IgD-negative memory B cell (primary cell): ENCODE measurements around the gene ITM2C. TPM values are rescaled to one million over a fixed set of nuclear protein-coding genes. Genes with fewer than 3 reads are reported as not detected.

ENCODE experiments used
- H3K27ac Mint-ChIP-seq, 3 donors: one replicate each; pipeline ENCODE4 v1.8.0; 2020 to 2022; ENCODE audit warnings: mild to moderate bottlenecking in 3 of 3, mixed read lengths in 3 of 3, moderate library complexity in 1 of 3
- H3K27me3 Mint-ChIP-seq: one replicate; pipeline ENCODE4 v1.8.0; 2021; ENCODE audit warnings: mixed read lengths
- H3K36me3 Mint-ChIP-seq: one replicate; pipeline ENCODE4 v1.8.0; 2020; ENCODE audit warnings: mild to moderate bottlenecking, mixed read lengths
- H3K4me1 Mint-ChIP-seq, 3 donors: one replicate each; pipeline ENCODE4 v1.8.0; 2020 to 2022; ENCODE audit warnings: mixed read lengths in 3 of 3, mild to moderate bottlenecking in 1 of 3
- H3K4me3 Mint-ChIP-seq, 4 donors: one replicate each; pipeline ENCODE4 v1.8.0; 2020 to 2022; ENCODE audit warnings: mild to moderate bottlenecking in 4 of 4, mixed read lengths in 4 of 4, moderate library complexity in 3 of 4
- H3K9me3 Mint-ChIP-seq, 3 donors: one replicate each; pipeline ENCODE4 v1.8.0; 2020 to 2021; ENCODE audit warnings: mixed read lengths in 3 of 3, mild to moderate bottlenecking in 1 of 3
- polyA plus RNA-seq: library from polyadenylated mRNA; unstranded; fragments of 300-500 nt; fragmentation: Illumina TruSeq; gene quantifications from one replicate; pipeline ENCODE4 v1.2.3, GENCODE V29; 2021

Gene ITM2C
- polyA plus RNA-seq, 1 donor from 2014 or later: 162 TPM

- H3K4me1 Mint-ChIP-seq: peaks cover 0 to 2% (median 0%) of the 10 kb centered on the region in 3 donors
- H3K9me3 Mint-ChIP-seq: peaks cover 3 to 8% (median 4%) of the 10 kb centered on the region in 3 donors
- H3K27me3 Mint-ChIP-seq: peaks cover 10% of the 10 kb centered on the region
- H3K36me3 Mint-ChIP-seq: peaks cover 3% of the 10 kb centered on the region
- H3K27ac Mint-ChIP-seq: no peak overlapping the region
- H3K4me3 Mint-ChIP-seq: no peak overlapping the region
Observed at GRCh38 chr2:230840301-230840700, 24.4 kb upstream of the ITM2C start.

DNA sequence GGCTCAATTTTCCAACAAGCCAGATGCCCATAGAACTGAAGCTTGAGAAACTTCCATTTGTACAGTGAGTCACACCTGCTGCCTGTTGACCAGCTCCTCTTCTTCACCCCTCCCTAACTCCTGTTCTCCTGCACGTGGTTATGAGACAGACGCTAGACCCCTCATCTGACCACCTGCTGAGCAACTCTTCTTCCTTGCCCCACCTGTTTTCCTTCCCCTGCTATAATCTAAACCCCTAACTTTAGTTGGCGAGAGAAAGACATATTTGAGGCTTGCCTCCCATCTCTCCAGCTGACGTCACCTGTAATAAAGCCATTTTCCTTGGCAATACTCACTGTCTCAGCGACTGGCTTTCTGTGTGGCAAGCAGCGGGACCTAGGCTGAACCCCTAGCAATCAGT, 22.3 kb upstream of the ITM2C start:
- peaks cover 5% of the 10 kb centered on the region for H3K36me3 Mint-ChIP-seq
- H3K9me3 Mint-ChIP-seq: peaks cover 3 to 8% (median 4%) of the 10 kb centered on the region in 3 donors
- H3K4me1 Mint-ChIP-seq: no peaks in the 10 kb centered on the region
- H3K4me3 Mint-ChIP-seq: no peak overlapping the region
- no peak overlapping the region for H3K27ac Mint-ChIP-seq
- H3K27me3 Mint-ChIP-seq: peaks cover 10% of the 10 kb centered on the region

GRCh38 chr2:230843132-230843531, 21.6 kb upstream of the ITM2C start:
- H3K27ac Mint-ChIP-seq: no peak overlapping the region
- H3K36me3 Mint-ChIP-seq: peaks cover 5% of the 10 kb centered on the region
- H3K27me3 Mint-ChIP-seq: peaks cover 12% of the 10 kb centered on the region
- H3K4me3 Mint-ChIP-seq: no peak overlapping the region
- H3K4me1 Mint-ChIP-seq: peaks cover 0 to 2% (median 2%) of the 10 kb centered on the region in 3 donors
- H3K9me3 Mint-ChIP-seq: peaks cover 3 to 8% (median 4%) of the 10 kb centered on the region in 3 donors

- Mint-ChIP-seq H3K36me3 (peaks cover 2% of the 10 kb centered on the region), H3K9me3 (peaks cover 0 to 1% (median 0%) of the 10 kb centered on the region in 3 donors), H3K4me1 (peaks cover 2 to 5% (median 4%) of the 10 kb centered on the region in 3 donors), H3K27ac (no peak overlapping the region), H3K4me3 (no peak overlapping the region), H3K27me3 (peaks cover 16% of the 10 kb centered on the region)
Observed at GRCh38 chr2:230846360-230846759, 18.4 kb upstream of the ITM2C start.

DNA sequence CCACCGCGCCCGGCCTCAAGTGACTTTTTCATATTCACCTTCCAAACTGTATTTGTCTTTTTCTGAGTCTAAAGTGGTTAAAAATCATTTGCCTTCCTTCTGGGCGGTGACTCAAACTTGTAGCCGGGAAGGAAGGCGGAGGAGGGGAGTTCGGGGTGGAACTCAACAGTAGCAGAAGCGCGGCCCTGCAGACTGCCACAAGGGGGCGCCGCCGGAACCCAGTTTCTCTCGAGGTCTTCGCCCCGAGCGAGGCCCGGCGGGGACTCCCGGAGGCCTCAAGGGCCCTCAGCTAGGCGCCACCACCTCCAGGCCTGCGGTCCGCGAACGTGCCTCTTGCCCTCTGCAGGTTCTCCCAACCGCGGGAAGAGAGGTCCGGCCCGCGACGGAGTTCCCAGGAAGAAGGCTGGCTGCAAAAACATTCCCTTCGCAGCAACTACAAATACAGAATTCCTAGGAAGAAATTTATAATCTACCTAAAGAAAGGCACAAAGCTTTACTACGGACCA, 16.8 kb upstream of the ITM2C start:
- peaks cover 0 to 1% (median 0%) of the 10 kb centered on the region in 3 donors for H3K9me3 Mint-ChIP-seq
- H3K36me3 Mint-ChIP-seq: peaks cover 2% of the 10 kb centered on the region
- no peak overlapping the region for H3K27ac Mint-ChIP-seq
- peaks cover 12% of the 10 kb centered on the region for H3K27me3 Mint-ChIP-seq
- H3K4me1 Mint-ChIP-seq: peaks cover 2 to 5% (median 4%) of the 10 kb centered on the region in 3 donors
- H3K4me3 Mint-ChIP-seq: peak overlapping the region in 1 of 4 donors; percentile 11

DNA sequence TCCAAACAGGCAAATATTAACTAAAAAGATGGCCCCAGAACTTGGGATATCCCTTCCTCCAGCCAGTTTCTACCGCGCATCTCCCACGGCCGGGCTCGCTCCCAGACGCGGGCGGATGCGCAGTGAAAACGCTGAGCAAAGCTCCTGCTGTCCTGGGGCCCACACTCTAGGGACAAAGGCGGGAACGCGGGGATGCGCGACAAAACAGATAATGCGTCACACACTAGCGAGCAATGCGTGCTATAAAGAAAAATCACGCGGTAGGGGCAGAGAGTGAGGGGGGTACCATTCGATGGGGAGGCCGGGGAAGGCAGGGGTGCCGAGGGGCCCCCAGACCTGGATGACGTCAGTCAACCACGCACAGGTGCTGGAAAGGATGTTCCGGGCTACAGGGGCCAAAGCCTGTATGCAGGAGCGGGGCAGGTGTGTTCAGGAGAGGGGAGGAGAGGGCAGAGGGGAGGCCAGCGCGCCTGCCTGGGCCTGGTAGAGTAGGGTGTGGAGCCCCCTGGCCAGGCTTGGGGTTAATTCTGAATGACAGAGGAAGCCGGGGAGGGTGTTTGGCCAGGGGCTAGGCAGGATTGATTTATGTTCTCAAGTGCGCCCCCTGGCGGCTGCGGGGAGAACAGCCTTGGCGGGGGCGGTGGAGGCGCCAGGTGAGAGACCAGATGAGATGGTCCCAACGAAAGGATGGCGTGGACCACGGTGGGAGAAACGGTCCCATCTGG, 14.9 kb upstream of the ITM2C start:
- H3K4me3 Mint-ChIP-seq: no peak overlapping the region
- peaks cover 14% of the 10 kb centered on the region for H3K27me3 Mint-ChIP-seq
- H3K4me1 Mint-ChIP-seq: peaks cover 2 to 5% (median 4%) of the 10 kb centered on the region in 3 donors
- H3K36me3 Mint-ChIP-seq: peaks cover 2% of the 10 kb centered on the region
- peaks cover 0 to 1% (median 0%) of the 10 kb centered on the region in 3 donors for H3K9me3 Mint-ChIP-seq
- peak overlapping the region in 1 of 3 donors; percentile 60 for H3K27ac Mint-ChIP-seq

GRCh38 chr2:230850358-230850658, 14.4 kb upstream of the ITM2C start:
- peaks cover 0 to 1% (median 0%) of the 10 kb centered on the region in 3 donors for H3K9me3 Mint-ChIP-seq
- peaks cover 2 to 5% (median 4%) of the 10 kb centered on the region in 3 donors for H3K4me1 Mint-ChIP-seq
- H3K27ac Mint-ChIP-seq: peak overlapping the region in 1 of 3 donors; percentile 2
- peaks cover 2% of the 10 kb centered on the region for H3K36me3 Mint-ChIP-seq
- no peak overlapping the region for H3K4me3 Mint-ChIP-seq
- peaks cover 14% of the 10 kb centered on the region for H3K27me3 Mint-ChIP-seq

DNA sequence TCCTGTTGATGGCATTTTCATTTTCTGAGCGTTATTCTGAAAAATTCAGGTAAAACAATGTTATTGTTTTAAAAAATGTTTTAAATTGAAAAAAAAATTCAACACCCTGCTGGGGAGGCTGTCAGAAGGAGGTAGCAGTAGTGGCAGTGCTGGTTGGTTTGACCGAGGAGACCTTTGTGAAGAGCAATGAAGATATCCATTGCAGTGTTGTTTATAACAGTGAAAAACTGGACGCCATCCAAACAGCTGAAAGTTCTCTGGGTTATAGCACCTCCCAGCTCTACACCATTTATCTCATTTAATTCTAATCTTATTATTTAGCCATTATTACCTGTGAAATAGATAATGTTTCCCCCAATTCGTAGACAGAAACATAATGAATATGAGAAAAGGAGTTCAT, 12.6 kb upstream of the ITM2C start:
- Mint-ChIP-seq H3K36me3 (no peaks in the 10 kb centered on the region), H3K9me3 (peaks cover 0 to 1% (median 0%) of the 10 kb centered on the region in 3 donors), H3K27me3 (peaks cover 25% of the 10 kb centered on the region), H3K4me3 (no peak overlapping the region), H3K4me1 (peaks cover 2 to 5% (median 4%) of the 10 kb centered on the region in 3 donors), H3K27ac (no peak overlapping the region)

DNA sequence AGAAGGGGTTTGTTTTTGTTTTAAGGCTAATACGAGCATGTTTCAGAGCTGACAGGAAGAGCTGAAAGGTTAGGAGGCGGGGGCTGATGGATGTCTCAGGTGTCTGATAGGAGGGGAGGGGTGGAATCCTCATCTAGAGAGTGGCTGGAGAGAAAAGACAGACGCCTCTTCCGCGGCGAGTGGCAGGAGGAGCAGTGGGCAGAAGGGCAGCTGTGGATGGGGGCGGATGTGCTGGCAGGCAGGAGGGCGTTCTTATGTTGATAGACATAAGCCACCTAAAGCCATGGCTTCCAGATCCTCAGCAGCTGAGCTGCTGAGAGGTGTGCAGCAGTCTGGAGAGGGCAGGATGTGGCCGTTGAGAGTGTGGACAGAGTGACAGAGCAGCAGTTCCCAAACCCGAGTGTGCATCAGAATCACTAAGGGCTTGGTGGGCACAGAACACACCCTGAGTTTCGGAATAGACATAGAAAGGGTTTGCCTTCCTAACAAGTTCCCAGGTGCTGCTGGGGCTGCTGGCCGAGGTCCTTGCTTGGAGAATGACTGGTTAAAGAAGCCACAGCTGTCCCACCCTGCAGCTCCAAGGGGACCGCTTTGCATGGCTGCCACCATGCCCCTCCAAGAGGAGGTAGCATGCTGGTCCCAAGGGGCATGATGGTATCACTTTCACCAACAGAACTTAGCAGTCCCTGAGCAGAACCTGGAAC, 3.0 kb upstream of the ITM2C start:
- H3K36me3 Mint-ChIP-seq: peaks cover 2% of the 10 kb centered on the region
- peak overlapping the region in 2 of 3 donors; percentile 26 to 76 for H3K27ac Mint-ChIP-seq
- H3K4me3 Mint-ChIP-seq: peak overlapping the region in 3 of 4 donors; percentile 12 to 55 (median 13)
- peaks cover 16 to 21% (median 19%) of the 10 kb centered on the region in 3 donors for H3K4me1 Mint-ChIP-seq
- H3K27me3 Mint-ChIP-seq: peaks cover 22% of the 10 kb centered on the region
- H3K9me3 Mint-ChIP-seq: peaks cover 0 to 4% (median 0%) of the 10 kb centered on the region in 3 donors

DNA sequence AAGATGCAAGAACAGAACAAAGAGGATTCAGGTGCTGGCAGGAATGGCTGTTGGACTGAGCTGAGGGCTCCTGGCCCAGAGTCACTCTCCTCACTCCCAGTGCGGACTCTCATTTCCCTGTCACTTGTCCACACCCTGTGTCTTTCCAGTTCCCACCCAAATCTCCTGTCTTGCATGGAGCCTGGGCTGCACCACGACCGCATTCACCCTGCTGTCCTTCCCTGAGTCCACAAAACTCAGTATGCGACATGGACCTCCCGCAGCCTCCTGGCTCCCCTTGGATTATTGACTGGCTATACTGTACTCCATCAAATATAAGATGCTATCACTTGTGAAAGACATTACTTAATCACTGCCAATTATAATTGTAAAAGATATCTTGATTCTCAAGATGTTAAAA, 2.5 kb upstream of the ITM2C start:
- peaks cover 20% of the 10 kb centered on the region for H3K27me3 Mint-ChIP-seq
- peaks cover 2% of the 10 kb centered on the region for H3K36me3 Mint-ChIP-seq
- H3K27ac Mint-ChIP-seq: peak overlapping the region in 1 of 3 donors; percentile 53
- H3K9me3 Mint-ChIP-seq: peaks cover 0 to 4% (median 0%) of the 10 kb centered on the region in 3 donors
- peaks cover 21 to 26% (median 24%) of the 10 kb centered on the region in 3 donors for H3K4me1 Mint-ChIP-seq
- H3K4me3 Mint-ChIP-seq: peak overlapping the region in 1 of 4 donors; percentile 55

DNA sequence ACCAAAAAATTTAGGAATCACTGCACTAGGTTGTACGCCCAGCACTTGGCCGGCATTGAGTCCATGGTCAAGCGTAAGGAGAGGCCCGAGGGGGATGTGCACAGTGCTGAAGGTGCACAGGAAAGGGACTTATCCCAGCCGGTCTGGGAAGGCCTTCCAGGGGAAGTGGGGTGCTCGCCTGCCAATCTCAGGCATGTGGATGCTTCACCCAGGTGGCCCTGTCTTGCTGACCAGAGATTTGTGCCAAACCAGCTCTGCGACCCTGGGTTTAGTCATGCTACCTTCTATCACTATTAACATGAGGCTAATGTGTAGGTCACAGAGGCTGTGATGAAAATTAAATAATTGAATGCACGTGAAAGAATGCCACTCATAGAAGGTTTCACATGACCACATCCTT, 1.7 kb upstream of the ITM2C start:
- Mint-ChIP-seq H3K9me3 (peaks cover 0 to 2% (median 0%) of the 10 kb centered on the region in 3 donors), H3K4me3 (peak overlapping the region in 3 of 4 donors; percentile 12 to 57 (median 55)), H3K27me3 (peaks cover 16% of the 10 kb centered on the region), H3K4me1 (peaks cover 22 to 26% (median 24%) of the 10 kb centered on the region in 3 donors), H3K27ac (peak overlapping the region in 1 of 3 donors; percentile 87), H3K36me3 (peaks cover 2% of the 10 kb centered on the region)

GRCh38 chr2:230863442-230864121, 1.2 kb upstream of the ITM2C start:
- peak overlapping the region in 2 of 3 donors; percentile 53 to 87 for H3K27ac Mint-ChIP-seq
- peaks cover 0 to 2% (median 0%) of the 10 kb centered on the region in 3 donors for H3K9me3 Mint-ChIP-seq
- peaks cover 13% of the 10 kb centered on the region for H3K27me3 Mint-ChIP-seq
- H3K4me1 Mint-ChIP-seq: peaks cover 22 to 26% (median 24%) of the 10 kb centered on the region in 3 donors
- H3K36me3 Mint-ChIP-seq: peaks cover 2% of the 10 kb centered on the region
- peak overlapping the region; percentile 50 to 94 (median 76) for H3K4me3 Mint-ChIP-seq

DNA sequence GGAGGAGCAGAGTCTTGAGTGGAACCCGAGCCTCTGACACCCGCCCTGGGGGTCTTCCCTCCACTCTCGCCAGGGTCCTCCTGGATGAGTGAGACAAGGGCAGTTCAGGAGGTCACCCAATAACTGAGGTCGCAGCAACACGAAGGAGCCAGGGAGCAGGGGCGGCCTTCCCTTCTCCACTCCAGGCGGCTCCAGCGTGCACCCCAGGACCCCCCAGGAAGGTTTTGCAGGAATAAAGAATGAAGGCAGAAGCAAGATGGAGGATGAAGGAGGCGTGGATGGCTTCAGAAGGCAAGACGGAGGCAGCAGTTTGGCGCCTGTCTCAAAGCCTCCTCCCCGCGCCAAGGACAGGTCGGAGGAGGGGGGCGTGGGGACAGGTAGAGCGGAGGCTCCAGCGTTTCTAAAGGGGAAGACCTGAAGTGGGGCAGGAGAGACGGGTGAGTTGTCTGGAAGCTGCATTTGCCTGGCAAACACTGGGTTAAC, 579 bp upstream of the ITM2C start:
- peaks cover 2% of the 10 kb centered on the region for H3K36me3 Mint-ChIP-seq
- peak overlapping the region; percentile 82 to 94 (median 92) for H3K4me3 Mint-ChIP-seq
- H3K4me1 Mint-ChIP-seq: peaks cover 22 to 28% (median 24%) of the 10 kb centered on the region in 3 donors
- peaks cover 0 to 2% (median 0%) of the 10 kb centered on the region in 3 donors for H3K9me3 Mint-ChIP-seq
- H3K27ac Mint-ChIP-seq: peak overlapping the region in 2 of 3 donors; percentile 78 to 87
- peaks cover 11% of the 10 kb centered on the region for H3K27me3 Mint-ChIP-seq

DNA sequence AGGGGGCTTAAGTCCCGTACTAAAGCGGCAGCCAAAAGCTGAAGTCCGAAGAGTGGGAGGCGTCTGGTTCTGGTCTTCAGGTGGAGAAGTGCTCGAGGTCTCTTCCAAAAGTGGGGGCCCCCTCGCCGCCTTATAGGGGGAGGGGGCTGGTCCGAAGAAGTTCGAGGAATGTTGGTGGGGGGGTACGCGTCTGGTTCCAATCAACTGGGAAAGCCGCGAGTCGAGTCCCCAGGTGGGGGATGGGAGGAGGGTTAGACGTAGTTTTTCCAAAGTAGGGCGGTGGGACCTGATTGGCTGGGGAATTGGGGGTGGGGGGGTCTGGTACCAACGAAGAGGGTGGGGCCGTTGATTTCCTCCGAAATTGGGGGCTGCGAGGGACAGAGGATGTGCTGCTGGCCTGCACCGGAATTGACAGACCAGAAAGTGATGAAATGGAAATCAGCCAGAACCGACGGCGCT, 594 bp downstream of the ITM2C start:
- Mint-ChIP-seq H3K27me3 (peaks cover 10% of the 10 kb centered on the region), H3K36me3 (peaks cover 2% of the 10 kb centered on the region), H3K9me3 (no peaks in the 10 kb centered on the region), H3K4me3 (peak overlapping the region; percentile 82 to 94 (median 92)), H3K4me1 (peaks cover 22 to 31% (median 29%) of the 10 kb centered on the region in 3 donors), H3K27ac (peak overlapping the region; percentile 16 to 84 (median 66))
